Activated T-cell treated with anti-CD3 and anti-CD28 coated beads, Interleukin-2, amount 50 U/mL, for 48 hours (primary cell): ENCODE measurements around the gene CELF2.
"Not testable (repeated sequence)": the region's sequence is repeated elsewhere in the genome, so short reads cannot be mapped to it uniquely, and the experiment has no call there.

ENCODE experiments used
- DNase-seq, 2 experiments: peaks; one replicate each; pipeline ENCODE4 v3.0.0-alpha.2; 2020

The CELF2 gene

DNA sequence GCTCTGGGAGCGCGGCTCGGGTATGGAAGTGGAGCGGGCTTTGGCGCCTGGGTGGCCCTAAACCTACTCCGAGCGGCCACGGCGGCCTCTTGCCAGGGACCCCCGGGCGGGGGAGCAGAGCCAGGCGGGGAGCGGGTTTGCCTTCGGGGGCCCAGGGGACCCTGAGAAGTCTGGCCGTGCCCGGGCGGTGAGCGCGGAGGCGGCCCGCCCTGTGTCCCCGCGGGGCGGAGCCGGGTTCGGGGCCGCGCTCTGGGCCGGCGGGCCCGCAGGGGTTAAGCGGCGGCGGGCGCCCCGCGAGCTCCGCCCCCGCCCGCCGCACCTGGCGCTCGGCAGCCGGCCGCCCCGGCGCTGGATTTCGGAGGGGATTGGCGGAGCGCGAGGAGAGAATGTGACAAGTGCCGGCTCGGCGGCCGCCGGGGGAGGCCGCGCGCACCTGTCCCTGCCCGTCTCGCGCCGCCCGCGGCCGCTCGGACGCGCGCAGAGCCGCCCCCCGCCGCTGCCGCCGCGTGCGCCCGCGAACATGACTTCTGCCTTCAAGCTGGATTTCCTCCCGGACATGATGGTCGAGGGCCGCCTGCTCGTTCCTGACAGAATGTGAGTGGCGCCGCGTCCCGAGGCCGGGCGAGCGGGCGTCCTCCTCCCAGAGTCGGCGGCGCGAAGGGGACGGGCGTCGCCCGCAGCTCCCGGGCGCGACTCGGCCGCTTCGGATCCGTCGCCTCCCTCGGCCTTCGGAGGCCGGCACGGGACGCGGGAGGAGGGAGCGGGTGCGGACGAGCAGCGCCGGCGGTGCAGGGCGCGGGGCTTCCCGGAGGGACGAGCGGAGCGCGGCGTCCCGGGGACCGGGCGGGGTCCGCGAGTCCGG is at the start of gene CELF2:
CELF2 (plus strand) TSS at position 303 of the 862 bp plus-strand sequence; CDS start at position 521, 218 bp downstream.
- DNase-seq: peak; percentile 64 to 65

DNA sequence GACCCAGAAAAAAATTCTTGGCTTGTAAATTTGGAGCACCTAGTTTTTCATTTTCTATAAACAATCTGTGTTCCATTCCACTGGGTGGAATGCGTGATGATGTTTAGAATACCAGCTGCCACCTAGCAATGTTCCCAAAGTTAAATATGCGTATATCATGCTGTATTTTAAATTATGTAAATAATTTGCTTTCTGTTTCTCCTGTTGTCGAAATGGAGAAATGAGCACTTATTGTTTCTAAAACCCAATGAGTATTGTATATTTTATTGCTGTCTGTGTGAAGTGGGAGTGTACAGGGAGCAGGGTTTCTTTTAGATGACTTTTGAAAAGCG is 49.4 kb upstream of the CELF2 start:
- DNase-seq: no peak

DNA sequence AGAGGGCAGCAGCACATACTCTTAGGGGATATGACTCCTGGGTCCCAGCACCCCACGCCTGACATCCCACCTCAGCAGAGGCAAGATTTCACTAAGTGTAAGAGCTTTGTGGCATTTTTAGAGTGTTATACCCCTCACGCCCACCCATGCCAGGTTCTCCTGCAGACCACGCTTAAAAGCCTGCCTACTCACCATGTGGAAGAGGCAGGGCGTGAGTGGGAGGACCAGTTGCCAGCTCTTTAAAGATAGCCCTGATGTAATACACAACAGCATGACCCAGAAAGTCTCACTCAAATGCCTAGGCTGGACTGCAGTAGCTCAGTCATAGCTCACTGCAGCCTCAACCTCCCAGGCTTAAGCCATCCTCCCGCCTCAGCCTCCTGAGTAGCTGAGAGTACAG is 44.4 kb upstream of the CELF2 start:
- DNase-seq: no peak

DNA sequence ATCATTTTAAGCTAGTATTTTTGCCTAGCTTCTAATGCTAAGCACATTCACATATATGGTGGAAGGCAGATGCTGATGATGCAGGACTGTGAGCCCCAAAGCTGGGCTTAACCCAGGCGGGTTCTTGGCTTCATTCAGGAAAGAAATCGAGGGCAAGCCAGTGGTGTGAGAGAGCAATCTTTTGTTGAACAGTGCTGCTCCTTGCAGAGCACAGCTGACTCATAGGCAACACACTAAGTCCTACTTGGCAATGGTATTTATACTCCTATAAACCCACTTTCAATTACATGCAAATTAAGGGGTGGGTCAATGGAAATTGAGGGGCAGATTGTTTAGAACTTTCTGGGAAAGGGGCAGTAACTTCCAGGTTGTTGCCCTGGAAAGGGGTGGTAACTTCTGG is 42.0 kb upstream of the CELF2 start:
- DNase-seq: no peak

DNA sequence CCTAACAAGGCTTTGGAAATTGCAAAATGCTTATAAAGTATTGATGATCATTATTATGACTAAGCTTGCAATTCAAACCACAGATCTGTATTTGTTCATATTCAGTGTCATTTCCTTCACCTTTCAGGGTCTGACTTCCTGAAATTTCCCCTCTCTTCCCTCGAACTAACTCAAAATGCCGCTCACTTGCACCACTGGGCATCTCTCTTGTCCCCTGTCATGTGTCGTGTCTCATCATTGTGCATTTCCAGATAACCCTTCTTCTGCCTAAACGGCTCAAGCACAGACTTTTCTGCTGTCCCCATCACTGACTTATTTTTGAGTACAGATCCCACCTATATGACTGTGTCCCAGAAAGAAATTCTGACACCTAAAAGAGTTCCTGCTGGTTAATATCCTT is 41.0 kb upstream of the CELF2 start:
- no peak for DNase-seq

DNA sequence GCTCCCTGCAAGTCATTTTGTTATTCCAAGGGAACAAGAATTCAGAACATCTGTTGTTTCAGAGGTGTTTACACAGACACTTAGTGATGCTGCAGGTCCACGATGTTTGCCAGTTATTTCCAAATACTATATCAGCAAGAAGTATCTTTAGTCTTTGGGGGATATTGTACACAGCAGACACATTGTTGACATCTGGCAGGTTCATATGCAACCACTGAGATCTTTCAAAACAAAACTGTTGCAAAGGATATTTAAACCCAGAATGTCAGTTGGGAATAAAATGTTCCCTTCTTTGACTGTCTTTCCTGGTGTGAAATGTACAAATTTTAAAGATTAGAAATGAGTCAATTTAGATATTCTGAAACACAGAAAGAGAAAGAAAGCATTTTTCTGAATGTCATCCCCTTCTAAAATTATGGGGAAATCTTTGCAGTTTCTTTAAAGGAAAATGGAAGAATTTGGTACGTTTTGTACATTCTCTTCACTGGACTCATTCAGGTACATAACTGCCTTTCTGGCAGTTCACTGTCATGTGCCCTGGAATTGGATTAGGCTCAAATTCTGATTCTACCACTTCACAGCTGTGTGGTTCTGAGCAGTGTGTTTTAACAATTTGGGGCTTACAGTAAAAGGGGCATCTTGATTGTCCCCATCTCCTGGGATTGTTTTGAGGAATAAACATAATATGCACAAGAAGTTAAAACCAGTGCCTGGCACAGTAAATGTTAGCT is 40.3 kb upstream of the CELF2 start:
- no peak for DNase-seq

DNA sequence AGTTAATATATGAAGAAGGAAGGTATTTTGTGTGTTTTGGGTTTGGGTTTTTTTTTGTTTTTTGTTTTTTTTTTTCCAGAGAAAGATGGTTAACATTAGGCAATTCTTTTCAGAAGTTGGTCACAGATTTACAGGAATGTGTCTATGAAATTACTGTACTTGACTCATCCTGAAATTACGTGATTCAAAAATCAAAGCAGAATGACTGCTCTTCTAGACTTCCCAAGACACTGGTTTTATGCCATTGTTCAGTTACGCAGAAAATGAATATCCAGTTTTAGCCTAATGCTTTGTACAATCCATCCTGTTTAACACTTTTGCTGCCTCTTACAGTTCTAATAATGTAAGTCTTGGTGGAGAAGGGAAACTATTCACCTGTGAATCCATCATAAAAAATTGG is 39.7 kb upstream of the CELF2 start:
- no peak for DNase-seq

DNA sequence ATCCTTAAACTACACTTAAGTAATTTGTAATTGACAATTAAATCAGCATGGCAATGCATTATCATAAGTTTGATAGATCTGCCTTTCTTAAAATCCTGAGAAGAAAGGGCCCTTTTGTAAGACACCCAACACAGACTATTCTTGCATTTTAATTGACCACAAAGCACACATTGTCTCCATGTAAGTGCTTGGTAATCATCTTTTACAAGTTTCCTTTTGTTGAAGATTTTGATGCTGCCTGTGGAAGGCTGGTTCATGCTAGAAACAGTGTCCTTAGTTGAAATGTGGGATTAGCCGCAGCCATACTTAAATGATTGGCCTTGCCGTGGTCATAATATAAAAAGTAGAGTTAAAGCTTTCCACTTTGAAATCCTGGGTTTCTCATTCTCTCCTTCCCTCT is 32.3 kb upstream of the CELF2 start:
- DNase-seq: no peak

DNA sequence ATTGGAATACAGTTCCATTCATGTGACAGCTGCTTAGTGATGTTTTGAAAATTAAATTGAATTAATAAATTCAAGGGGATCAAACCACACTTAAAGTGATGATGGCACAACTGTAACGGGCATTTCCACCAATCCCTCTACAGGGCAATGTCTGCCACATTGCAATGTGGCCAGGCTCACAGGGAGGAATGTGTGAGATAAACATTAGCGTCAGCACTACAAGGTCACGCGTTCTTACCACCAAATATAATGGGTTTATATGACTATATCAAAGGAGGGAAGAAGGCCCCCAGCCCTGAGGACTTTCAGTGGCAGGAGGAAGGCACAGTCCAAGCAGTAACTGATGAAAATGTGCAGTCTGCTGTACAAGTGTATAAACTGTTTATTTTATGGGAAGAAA is 31.1 kb upstream of the CELF2 start:
- no peak for DNase-seq

DNA sequence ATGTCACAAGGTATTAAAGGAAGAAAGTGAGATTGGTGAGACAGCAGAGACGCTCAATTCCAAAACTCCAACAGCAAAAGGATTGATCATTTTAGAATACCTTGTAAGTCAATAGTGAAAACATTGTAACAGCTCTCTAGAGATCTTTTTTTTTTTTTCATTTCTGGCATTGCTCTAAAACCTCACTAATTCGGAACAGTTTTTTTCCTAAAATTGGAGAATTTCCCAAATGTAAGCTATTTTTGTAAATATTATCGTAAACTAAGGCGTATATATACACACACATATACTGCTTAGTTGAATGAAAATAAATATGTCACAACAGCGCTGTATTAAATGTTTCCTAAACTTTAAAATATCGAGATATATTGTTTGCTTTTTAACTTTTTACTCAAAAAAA is 30.6 kb upstream of the CELF2 start:
- DNase-seq: no peak

DNA sequence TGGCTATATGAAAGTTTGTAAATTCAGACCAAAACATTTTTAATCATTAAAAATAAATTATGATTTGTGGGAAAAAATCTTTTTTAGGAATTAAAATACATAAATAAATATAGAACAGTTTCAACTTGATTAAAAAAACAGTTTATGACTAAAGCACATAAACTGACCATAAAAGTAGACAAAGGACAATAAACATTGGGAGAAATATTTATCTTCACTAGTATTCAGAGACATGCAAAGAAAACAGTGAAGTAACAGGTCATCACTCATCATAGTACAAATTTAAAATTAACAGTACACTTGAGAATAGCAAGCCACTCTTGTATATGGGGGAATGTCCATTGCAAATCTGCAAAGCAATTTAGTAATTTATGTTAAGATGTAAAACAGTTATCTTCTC is 28.0 kb upstream of the CELF2 start:
- DNase-seq: no peak

DNA sequence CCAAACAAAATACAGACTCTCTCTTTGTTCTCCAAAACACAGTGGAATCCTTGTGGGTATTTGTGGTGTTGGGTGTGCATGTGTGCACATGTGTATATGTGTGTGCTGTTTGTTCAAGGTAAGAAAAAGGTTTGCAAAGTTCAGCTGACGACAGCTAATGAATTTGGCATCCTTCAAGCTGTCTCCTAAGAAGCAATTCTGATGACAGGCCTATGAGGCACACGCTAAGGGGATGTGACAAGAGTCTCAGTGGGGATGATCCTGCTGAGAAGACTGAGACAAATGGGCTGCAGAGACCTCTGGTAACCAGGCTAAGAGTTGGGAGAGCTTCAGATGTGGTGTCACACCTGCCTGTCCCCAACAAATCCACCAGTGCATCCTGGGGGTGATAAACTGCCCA is 26.5 kb upstream of the CELF2 start:
- DNase-seq: no peak

DNA sequence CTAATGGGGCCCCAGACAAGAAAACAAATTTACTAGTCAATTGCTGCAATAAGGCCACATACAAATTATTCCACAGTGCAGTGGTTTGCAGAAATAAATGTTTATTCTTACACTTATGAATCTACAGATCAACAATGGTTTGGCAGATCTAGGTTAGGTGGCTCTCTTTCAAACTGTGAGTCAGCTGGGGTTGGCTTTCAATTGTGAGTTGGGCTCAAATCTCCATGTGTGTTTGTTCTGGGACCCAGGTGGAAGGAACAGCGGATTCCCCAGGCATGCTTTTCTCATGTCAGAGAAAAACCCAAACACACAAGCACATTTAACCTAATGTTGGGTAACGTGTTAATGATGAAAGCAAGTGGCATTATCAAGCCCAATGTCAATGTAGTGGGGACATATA is 25.6 kb upstream of the CELF2 start:
- DNase-seq: no peak

DNA sequence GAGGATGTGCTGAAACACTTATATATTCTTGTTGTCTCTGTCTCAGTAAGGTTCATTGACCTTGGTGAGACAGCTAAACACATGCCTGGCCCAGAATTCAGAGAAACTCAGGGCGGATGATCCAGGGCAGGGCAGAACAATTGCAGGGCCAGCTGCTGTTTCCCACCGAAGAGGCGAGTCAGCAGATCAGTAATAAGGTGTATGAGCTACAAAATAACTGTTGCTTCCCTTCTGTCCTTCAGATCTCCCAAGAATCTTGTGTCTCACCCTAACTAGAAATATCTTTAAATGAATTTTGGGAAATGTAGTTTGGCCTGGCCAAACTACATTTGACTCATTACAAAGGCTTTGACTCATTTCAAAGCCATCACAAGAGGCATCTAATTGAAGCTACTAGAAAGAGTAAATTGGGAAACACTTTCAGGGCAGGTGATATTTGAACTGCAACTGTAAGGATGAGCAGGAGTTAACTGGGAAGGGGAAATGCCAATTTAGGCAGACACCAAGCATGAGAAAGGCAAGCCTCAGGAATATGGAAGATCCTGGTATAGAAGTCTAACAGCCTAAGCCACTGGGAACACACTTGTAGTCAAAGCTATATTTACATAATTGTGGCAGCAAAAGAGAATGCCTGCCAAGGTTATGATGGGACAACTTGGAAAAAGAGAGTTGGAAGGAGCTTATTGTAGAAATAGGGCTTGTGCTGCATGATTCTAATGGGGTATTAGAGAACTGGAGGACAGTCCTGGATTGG is 24.5 kb upstream of the CELF2 start:
- DNase-seq: no peak

DNA sequence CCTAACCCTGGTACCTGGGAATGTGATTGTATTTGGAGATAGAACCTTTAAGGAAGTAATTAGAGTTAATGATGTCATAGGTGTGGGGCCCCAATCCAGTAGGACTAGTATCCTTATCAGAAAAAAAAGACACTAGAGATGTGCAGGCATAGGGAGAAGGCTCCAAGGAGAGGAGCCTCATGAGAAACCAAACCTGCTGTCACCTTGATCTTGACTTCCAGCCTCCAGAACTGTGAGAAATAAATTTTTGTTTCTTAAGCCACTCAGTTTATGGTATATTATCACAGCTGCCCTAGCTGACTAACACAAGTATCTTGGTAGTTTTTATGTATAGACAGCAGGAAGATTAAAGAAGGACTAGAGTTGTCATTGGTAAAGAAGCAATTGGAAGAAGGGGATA is 23.9 kb upstream of the CELF2 start:
- no peak for DNase-seq

DNA sequence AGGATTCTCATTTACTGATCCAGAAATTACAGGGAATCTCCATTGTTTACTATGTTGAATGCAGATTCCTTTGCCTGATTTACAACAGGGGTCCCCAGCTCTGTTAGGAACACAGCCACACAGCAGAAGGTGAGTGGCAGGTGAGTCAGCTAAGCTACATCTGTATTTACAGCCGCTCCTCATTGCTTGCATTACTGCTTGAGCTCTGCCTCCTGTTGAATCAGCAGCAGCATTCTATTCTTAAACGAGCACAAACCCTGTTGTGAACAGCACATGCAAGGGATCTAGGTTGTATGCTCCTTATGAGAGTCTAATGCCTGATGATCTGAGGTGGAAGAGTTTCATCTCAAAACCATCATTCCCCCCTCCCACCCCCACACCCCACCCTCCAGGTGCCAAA is 23.3 kb upstream of the CELF2 start:
- DNase-seq: no peak

DNA sequence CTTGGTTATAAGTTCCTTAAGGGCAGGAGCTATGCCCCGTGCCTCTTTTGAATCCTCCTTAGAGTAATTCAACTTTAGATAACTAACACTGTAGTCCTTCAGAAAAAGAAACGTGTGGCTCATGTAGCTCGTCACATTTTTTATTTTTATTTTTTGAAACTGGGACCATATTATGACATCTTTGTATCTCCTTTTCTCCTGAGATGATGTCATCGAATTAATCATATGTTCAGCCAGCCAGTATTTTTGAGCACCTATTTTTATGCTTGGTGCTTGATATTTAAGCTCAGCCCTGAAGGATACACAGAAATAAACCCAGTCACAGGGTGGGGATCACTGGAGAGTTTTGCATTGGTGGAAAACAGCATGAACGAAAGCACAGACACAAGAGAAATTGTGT is 22.6 kb upstream of the CELF2 start:
- DNase-seq: no peak

DNA sequence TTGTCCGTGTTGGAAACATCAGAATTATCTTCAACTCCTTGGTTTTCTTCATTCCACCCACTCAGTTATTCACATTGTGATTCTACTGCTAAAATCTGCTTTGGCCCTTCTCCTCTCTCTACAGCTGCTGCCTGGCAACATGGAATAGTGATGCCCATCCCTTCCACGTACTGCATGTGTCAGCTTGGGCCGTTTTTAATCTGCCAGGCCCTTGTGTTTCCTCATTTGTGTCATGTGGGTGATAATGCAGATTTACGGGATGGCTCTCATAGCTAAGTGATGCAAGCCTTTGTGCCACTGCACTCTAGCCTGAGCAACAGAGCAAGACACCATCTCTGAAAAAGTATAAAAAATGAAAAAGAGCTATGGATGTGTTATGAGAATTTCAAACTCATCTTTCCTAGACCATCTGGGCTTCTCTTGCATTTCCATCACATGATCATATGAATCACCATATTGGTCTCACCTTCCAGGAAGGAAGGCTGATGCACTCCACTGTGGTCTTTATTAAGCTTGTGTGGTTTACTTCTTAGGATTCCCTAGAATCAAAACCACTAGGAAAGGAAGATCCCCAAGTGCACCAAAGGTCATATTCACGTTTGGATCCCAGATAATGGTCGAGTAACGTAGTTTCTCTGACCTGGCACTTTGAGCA is 20.6 kb upstream of the CELF2 start:
- DNase-seq: no peak

DNA sequence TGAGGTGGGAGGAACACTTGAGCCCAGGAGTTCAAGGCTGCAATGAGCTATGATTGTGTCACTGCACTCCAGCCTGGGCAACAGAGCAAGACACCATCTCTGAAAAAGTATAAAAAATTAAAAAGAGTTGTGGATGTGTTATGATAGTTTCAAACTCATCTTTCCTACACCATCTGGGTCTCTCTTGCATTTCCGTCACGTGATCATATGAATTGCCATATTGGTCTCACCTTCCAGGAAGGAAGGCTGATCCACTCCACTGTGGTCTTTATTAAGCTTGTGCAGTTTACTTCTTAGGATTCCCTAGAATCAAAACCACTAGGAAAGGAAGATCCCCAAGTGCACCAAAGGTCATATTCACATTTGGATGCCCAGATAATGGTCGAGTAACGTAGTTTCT is 18.2 kb upstream of the CELF2 start:
- DNase-seq: not testable (repeated sequence)

DNA sequence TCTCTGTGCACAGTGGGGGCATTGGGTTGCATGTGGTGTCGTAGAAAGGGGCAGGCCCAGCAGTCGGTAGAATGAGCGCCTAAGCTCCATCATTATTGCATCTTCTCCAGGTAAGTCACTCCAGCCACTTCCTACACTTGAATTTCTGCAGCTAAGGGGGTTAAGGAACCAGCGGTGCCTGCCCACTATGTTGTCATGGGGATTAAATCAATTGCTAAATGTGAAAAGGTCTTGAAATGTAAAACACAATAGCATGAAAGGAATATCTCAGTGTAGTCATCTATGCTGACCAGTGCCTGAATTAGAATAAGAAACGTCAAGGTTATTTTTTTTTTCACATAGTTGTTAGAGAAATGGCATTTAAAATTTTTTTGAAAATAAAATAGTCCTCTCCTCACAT is 15.2 kb upstream of the CELF2 start:
- no peak for DNase-seq

DNA sequence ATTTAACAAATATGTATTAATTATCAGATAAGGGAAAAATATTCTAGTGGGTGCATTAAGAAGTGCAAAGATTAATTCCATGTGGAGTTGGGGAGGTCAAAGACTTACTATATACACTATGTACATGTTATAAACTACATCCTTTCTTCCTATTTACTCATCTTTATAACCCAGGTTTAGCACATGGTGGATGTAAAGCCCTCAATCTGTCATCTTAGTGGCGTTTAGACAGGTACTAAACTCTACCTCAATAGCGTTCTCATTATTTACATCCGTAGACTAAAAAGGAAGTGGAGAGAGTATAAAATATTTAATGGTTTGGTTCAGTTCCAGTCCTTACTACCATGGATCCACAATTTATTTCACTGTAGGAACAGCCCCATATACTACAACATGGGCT is 14.8 kb upstream of the CELF2 start:
- no peak for DNase-seq

DNA sequence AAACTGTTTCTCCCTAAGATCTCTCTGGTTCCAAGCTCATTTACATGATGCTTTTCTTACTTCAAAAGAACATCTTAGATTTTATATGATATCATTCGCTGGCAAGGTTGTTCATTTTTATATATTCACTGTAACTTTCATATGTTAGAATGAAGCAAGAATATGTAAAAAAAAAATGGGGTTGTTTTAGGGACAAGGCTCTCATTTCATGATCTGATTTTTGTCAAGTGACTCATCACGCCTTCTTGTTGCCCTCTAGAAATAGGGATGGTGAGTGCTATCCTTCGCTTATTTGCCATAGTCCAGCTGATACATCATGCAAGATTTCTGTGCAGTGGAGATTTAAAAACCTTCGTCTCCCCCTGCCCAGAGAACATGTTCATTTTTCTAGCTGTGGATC is 14.0 kb upstream of the CELF2 start:
- no peak for DNase-seq
